ENCODE data around the gene ANK3. TPM values are rescaled to one million over a fixed set of nuclear protein-coding genes. Genes with fewer than 3 reads are reported as not detected.

ANK3 gene
- total RNA-seq, 1 experiment from 2014 or later: 29.8 TPM

DNA sequence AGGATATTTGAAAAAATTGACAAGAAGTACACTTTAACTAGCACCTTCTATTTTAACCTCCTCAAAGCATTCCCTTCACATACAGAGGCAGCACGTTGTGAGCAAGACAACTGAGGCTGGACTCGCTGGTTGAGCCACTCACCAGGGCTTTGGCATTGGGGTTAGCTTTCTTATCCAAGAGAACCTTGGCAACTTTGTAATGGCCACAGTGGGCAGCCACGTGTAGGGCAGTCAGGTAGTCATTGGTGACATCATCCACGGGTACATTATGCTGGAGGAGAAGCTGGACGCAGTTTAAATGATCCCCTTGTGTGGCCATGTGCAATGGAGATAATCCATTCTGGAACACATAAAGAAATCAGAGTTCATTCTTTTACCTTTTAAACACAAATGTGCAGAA is 181.8 kb downstream of the ANK3 start:
- CTCF ChIA-PET: interaction anchor here (0.9 to 3.5 kb wide), 3 partner anchors 93 to 111 kb away, joined by 3 to 30 read pairs (median 13); no protein-coding TSS in a partner anchor
- H3K27me3 Mint-ChIP-seq (ENCODE audit: unreplicated experiment): no peaks in the 10 kb centered on the region
- BruUV-seq (replicated peaks): no TSS peak
- H3K4me1 Mint-ChIP-seq (ENCODE audit: low read depth, unreplicated experiment): peaks cover 11% of the 10 kb centered on the region
- TF ChIP-seq, protein P1, sequence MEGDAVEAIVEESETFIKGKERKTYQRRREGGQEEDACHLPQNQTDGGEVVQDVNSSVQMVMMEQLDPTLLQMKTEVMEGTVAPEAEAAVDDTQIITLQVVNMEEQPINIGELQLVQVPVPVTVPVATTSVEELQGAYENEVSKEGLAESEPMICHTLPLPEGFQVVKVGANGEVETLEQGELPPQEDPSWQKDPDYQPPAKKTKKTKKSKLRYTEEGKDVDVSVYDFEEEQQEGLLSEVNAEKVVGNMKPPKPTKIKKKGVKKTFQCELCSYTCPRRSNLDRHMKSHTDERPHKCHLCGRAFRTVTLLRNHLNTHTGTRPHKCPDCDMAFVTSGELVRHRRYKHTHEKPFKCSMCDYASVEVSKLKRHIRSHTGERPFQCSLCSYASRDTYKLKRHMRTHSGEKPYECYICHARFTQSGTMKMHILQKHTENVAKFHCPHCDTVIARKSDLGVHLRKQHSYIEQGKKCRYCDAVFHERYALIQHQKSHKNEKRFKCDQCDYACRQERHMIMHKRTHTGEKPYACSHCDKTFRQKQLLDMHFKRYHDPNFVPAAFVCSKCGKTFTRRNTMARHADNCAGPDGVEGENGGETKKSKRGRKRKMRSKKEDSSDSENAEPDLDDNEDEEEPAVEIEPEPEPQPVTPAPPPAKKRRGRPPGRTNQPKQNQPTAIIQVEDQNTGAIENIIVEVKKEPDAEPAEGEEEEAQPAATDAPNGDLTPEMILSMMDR (IDR thresholded peaks at IDR 0.05; ENCODE audit: unreplicated experiment): no peak
- H3K4me3 Mint-ChIP-seq (ENCODE audit: low read depth, unreplicated experiment): no peak overlapping the region
- no peak for DNase-seq
- intact Hi-C loops (cut with micrococcal nuclease; ENCODE audit: unreplicated experiment): loop anchor here (1.0 to 10.0 kb wide), 4 partner anchors 94 to 581 kb away; no protein-coding TSS in a partner anchor
- H3K36me3 Mint-ChIP-seq (ENCODE audit: insufficient read depth, unreplicated experiment): no peaks in the 10 kb centered on the region
- no peaks in the 10 kb centered on the region for H3K9me3 Mint-ChIP-seq (ENCODE audit: low read depth, unreplicated experiment)
- H3K27ac Mint-ChIP-seq (ENCODE audit: unreplicated experiment): no peak overlapping the region

DNA sequence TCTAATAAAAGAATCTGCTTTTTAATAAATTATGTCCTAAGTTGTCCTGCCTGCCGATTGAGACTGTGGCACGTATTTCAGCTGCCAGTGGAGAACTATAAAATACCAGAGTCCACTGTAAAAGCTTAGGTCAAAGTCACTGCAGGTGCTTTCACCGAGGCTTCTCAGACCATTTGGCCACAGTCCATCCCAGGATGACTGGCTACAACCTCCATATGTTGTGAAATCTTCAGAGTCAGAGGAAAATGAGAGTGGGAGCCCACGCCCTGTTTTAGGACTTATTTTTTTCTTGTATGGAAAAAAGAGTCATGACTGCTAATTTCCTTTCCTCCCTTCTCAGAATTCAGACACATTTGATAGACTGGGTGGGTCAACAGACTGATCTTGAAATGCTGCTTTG is 182.9 kb downstream of the ANK3 start:
- H3K4me1 Mint-ChIP-seq (ENCODE audit: low read depth, unreplicated experiment): peaks cover 11% of the 10 kb centered on the region
- H3K4me3 Mint-ChIP-seq (ENCODE audit: low read depth, unreplicated experiment): no peak overlapping the region
- H3K9me3 Mint-ChIP-seq (ENCODE audit: low read depth, unreplicated experiment): no peaks in the 10 kb centered on the region
- DNase-seq: no peak
- BruUV-seq (replicated peaks): no TSS peak
- no peaks in the 10 kb centered on the region for H3K27me3 Mint-ChIP-seq (ENCODE audit: unreplicated experiment)
- CTCF ChIA-PET: interaction anchor here (1.3 to 1.7 kb wide), 2 partner anchors 92 kb away, joined by 6 to 13 read pairs; no protein-coding TSS in a partner anchor
- H3K27ac Mint-ChIP-seq (ENCODE audit: unreplicated experiment): no peak overlapping the region
- no peaks in the 10 kb centered on the region for H3K36me3 Mint-ChIP-seq (ENCODE audit: insufficient read depth, unreplicated experiment)
- TF ChIP-seq, protein P1 (IDR thresholded peaks at IDR 0.05; ENCODE audit: unreplicated experiment): no peak
- intact Hi-C loops (cut with micrococcal nuclease; ENCODE audit: unreplicated experiment): loop anchor here (5.0 to 10.0 kb wide), 2 partner anchors 228 to 579 kb away; no protein-coding TSS in a partner anchor

DNA sequence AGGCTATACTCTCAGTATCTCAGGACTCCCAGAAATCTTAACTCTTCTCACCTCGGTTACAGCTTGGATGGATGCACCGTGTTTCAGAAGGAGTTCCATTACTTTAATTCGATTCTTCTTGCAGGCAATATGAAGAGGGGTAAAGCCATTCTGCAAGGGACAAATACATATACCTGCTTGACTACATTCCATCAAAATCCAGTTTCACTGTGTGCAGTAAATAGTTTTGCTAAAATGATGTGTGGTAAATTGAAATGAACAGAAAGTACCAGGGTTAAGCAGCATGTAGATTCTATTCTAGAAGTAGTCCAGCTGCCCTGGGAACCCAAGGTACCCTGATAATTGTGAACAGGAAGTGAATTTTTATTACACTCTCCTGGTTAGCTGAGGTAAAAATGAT is 183.9 kb downstream of the ANK3 start:
- no peaks in the 10 kb centered on the region for H3K27me3 Mint-ChIP-seq (ENCODE audit: unreplicated experiment)
- H3K4me1 Mint-ChIP-seq (ENCODE audit: low read depth, unreplicated experiment): peaks cover 11% of the 10 kb centered on the region
- CTCF ChIA-PET: interaction anchor here (1.3 kb wide), 1 partner anchor 91 kb away, joined by 6 read pairs; no protein-coding TSS in a partner anchor
- no peaks in the 10 kb centered on the region for H3K36me3 Mint-ChIP-seq (ENCODE audit: insufficient read depth, unreplicated experiment)
- TF ChIP-seq, protein P1 (IDR thresholded peaks at IDR 0.05; ENCODE audit: unreplicated experiment): no peak
- no TSS peak for BruUV-seq (replicated peaks)
- intact Hi-C loops (cut with micrococcal nuclease; ENCODE audit: unreplicated experiment): loop anchor here (5.0 to 10.0 kb wide), 2 partner anchors 229 to 578 kb away; no protein-coding TSS in a partner anchor
- H3K27ac Mint-ChIP-seq (ENCODE audit: unreplicated experiment): no peak overlapping the region
- H3K4me3 Mint-ChIP-seq (ENCODE audit: low read depth, unreplicated experiment): no peak overlapping the region
- DNase-seq: no peak
- H3K9me3 Mint-ChIP-seq (ENCODE audit: low read depth, unreplicated experiment): no peaks in the 10 kb centered on the region

DNA sequence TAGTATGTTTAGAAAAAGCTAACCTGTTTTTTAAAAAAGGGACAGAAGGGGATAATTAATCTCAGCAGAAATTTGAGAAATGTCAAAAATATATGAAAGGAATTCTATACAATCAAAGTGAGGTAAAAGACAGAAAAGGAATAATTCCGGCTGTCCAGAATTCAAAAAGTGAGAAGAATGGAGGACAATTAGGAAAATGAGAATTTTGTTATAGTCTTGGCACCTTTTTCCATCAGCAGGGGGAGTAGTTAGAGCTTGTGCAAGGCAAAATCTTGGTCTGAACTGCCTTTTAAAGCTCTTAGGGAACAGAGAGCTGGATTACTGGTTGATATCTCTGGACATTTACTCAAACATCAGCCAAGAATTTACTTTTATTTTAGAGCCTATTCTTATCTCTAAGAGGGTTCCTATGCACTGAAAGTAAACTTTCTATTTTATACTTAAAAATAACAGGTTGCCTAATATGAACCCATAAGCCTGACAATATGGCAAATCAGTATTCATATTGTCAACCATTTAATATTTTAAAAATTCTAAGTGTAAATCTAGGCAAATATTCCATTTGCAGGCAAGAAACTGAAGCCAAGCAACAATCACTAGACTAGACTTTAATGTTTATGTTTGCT is 185.6 kb downstream of the ANK3 start:
- no peaks in the 10 kb centered on the region for H3K36me3 Mint-ChIP-seq (ENCODE audit: insufficient read depth, unreplicated experiment)
- H3K9me3 Mint-ChIP-seq (ENCODE audit: low read depth, unreplicated experiment): no peaks in the 10 kb centered on the region
- no peaks in the 10 kb centered on the region for H3K27me3 Mint-ChIP-seq (ENCODE audit: unreplicated experiment)
- intact Hi-C loops (cut with micrococcal nuclease; ENCODE audit: unreplicated experiment): loop anchor here (1.0 to 10.0 kb wide), 2 partner anchors 90 to 231 kb away; no protein-coding TSS in a partner anchor
- H3K4me1 Mint-ChIP-seq (ENCODE audit: low read depth, unreplicated experiment): no peaks in the 10 kb centered on the region
- TF ChIP-seq, protein P1 (IDR thresholded peaks at IDR 0.05; ENCODE audit: unreplicated experiment): peak; percentile 73
- H3K4me3 Mint-ChIP-seq (ENCODE audit: low read depth, unreplicated experiment): no peak overlapping the region
- CTCF ChIA-PET: interaction anchor here (0.5 to 1.6 kb wide), 14 partner anchors 31 to 229 kb away, joined by 3 to 12 read pairs (median 4); no protein-coding TSS in a partner anchor
- no TSS peak for BruUV-seq (replicated peaks)
- DNase-seq: peak; percentile 35
- no peak overlapping the region for H3K27ac Mint-ChIP-seq (ENCODE audit: unreplicated experiment)
